HG03066 (cell line): ENCODE results near the gene RWDD2A.
"Not testable (repeated sequence)": the region's sequence is repeated elsewhere in the genome, so short reads cannot be mapped to it uniquely, and the experiment has no call there.

Experiments
- ATAC-seq: cut with Tn5 transposase; IDR thresholded peaks from one replicate; pipeline ENCODE4 v1.9.1; 2021; ENCODE audit warnings: low read depth; ENCODE audit not compliant: unreplicated experiment

Gene RWDD2A

DNA sequence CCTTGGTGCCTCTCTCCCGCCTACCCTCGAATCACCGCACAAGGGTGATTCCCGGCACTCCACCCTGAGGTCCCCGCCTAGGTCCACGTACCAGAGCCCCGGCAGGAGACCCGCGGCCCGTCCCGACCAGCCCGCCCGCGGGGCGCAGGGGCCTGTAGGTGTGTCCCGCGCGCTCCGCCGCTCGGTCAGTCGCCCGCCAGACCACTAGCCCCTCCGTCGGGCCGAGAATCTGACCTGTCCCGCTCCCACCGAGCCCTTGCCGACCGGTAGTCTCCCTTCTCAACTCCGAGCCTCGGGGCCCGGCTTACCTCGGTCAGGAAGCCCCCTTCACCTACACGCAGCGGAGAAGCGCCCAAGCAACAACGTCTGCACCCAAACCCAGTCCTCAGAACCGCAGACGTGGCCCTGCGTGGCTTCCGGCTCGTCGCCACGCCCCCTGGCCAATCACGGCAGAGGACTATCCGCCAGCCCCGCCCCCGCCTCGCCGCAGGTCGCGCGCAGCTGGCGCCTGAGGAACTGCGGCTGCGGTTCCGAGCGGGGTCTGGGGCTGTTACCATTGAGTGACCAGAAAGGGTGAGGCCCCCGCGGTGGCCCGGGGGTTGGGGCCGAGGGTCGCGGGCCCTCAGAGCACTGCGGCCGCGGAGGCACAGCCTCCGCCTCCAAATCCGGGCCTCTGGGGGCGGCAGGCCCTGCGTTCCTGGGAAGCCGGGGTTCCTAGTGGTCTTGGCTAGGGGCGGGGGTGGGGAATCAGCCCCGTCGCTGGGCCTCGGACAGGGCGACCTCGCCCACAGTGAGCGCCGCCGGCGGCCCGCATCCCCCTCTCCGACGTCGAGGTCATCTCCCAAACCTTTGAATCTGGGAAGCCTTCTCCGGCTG, at the start of gene RWDD2A, which contains the start of gene PGM3:
Gene RWDD2A (plus strand): TSS at position 487 of the 876 bp plus-strand sequence. CDS start 1,095 bp downstream, outside the sequence.
Gene PGM3 (minus strand): TSS at position 395 of the 876 bp plus-strand sequence. CDS start 2,253 bp downstream, outside the sequence.
- ATAC-seq: peak; percentile 97

DNA sequence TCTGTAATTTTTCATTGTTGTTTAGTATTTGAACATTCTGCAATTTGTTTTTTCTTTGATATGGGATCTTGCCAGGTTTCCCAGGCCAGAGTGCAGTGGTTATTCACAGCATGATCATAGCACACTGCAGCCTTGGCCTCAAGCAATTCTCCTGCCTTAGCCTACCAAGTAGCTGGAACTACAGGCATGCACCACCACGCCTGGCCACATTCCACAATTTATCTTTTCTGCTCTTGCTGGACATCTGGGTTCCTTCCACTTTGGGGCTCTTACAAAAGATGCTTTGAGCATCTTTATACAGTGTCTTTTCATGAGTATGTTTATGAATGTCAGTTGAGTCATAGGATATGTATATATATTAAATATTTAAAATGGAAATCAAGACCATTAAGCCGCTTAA, 42.0 kb upstream of the RWDD2A start:
- no peak for ATAC-seq

DNA sequence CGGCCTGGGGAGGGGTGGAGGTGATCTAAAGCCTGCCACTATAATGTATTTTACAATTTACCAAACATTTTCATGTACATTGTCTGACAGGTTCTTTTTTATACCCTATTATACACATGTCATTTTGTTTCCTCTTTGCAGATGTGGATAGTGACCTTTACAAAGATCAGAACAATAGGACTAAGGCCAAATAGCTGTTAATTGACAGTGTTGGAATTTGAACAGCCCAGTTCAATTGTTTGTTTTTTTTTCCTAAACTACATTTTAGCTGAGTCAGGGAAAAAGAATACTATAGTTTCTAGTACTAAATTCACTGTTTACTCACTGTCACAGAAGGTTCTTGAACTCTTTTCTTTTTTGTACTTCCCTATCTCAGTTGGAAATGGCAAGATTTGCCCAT, 40.2 kb upstream of the RWDD2A start:
- no peak for ATAC-seq

DNA sequence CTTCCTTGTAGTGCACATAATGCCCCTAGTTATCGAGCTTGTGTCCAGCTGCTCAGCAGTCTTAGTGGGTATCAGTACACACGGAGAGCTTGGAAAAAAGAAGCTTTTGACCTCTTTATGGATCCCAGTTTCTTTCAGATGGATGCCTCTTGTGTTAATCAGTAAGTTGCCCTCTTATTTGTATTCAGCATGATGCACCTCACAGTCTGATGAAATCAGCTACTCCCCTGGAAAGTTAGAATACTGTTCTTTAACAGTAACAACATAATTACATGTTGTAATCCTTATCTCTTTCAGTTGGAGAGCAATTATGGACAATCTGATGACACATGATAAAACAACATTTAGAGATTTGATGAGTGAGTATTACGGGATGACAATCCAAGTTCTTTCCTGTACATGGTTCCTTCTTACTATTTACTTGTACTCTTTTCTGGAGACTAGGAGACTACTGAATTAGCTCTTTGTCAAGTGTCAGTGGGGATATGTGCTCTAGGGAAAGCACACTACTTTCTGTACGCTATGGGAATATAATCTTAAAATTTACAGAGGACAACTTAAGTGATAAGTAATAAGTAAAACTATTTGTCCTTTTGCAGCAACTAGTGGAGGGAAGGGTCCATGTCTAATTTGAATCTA, 39.2 kb upstream of the RWDD2A start:
- ATAC-seq: no peak

DNA sequence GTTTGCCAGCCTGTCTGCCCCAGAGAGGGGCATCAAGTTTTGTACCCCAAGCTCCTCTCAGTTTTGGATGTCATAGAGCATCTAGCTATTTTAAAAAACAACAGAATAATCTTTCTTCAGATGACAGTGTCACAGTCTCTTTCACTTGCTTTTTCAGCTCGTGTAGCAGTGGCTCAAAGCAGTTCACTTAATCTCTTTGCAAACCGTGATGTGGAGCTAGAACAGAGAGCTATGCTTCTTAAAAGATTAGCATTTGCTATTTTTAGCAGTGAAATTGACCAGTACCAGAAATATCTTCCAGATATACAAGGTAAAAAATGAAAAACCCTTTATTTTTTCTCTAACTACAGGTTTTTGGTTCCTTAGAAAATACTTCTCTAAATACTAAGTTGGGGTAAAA, 37.4 kb upstream of the RWDD2A start:
- no peak for ATAC-seq

DNA sequence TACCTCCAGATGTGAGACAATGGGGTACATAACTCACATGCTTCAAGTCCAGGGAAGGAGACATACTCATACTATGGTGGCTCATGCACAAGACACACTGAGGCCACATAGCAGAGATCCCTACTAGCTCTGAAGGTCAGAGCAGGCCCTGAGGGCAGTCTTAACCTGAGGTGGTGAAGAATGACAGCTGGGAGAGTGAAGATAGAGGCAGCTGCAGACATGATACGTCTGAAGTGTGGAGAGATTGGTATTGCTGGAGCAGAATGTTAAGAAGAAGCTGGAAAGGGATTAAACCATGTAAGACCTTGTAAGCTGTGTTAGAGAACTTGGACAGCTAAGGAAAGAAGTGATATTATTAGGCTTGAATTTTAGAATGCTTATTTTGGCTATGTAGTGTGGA, 33.0 kb upstream of the RWDD2A start:
- no peak for ATAC-seq

DNA sequence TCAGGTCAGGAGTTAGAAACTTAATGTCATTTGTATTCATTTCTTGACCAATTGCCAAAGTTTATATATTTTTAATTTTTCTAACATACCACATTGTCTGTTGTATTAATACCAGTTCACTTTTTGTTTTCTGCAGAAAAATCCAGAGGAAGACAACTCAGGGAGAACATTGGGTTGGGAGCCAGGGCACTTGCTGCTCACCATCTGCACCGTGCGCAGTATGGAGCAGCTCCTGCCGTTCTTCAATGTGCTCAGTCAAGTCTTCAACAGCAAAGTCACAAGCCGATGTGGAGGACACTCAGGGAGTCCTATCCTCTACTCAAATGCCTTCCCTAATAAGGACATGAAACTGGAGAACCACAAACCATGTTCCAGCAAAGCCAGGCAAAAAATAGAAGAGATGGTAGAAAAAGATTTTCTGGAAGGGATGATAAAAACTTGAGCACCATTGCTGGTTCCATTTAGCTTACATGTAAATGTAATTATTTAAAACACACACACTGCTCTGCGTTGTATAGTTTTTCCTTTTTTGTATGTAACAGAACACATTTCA, 25.4 kb upstream of the RWDD2A start:
- no peak for ATAC-seq

DNA sequence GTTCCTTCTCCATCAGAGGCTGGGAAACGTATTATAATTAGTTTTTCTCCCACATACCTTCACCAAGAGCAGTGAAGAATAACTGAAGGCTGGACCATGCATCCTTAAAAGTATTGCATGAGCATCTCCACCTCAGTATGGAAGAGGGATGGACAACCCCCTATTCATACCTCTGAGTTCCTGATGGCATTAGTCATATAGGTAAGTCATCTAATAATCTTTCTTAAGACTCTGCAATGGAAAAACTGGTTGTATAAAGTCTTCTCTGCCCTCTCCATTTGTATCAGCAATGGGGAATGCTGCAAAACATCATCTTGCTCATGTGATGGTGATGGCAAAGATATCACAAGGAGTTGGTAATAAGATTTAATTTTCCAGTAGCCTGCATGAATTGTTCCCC, 24.6 kb upstream of the RWDD2A start:
- no peak for ATAC-seq

DNA sequence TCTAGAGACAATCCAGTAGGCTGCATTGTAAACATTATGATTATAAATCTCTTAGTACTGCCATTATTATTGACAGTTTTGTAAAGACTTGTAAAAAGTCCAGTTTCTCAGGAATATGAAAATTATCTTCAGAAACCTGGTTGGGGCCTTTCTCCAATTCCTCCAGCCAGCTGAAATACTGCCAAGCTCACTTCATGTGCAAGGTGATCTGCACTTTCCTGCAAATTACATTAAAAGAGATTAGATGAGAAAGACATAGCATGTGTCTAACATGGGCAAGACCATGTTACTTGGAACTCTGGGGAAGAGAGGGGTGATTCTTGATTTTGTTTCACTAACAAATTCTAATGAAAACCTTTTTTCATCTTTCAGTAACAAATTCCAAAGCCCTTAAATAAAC, 24.1 kb upstream of the RWDD2A start:
- no peak for ATAC-seq

DNA sequence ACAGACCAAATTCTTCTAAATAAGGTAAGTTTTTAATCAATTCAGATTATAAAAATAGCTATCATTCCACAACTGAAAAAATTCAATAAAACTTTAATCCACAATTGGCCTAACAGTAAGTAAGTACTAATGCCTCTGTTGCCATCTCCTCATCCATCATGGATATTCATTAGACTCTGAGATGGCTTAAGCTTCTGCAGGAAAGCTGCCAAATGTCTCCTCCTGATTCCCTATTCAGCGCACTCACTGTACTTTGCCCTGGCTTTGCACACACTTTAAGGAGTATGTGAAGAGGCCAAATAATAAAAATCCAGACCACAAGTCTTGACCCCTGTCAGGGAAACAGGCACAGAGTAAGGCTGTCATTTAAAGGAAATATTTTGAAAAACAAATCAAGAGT, 23.6 kb upstream of the RWDD2A start:
- no peak for ATAC-seq

DNA sequence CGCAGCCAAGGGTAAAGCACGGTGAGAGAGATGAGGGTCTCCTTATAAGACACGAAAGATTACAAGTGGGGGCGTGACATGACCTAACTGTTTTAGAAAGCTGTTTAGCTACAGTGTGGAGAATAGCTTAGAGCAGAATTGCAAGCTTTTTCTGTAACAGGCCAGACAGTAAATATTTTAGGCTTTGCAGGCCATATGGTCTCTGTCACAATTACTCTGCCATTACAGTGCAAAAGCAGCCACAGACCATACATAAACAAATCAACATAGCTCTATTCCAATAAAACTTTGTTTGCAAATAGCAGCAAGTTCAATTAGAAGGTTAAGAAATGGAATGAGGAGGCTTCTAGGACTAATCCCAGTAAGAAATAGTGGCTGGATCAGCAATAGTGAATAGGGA, 16.9 kb upstream of the RWDD2A start:
- no peak for ATAC-seq

DNA sequence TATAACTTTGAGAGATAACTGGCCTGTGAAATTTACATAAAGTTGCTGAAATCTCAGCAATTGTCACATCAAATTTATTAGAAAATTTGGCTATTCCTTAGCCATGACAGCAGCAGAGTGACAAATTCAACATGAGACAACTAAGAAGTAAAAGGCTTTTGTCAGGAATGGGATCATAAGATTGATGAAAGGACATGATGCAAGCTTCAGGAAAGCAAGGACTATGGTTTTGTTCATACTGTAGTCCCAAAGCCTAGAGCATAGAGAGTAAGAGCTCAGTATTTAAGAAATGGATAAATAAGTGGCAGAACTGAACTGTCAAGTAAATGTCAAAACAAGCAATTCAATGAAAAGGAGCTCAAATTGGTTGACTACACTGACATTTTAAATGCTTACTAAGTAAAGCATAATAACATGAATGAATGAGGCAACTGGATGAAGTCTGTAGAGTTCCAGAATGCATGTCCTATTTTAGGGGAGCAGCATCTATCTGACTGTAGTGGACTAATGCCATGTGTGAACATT, 12.7 kb upstream of the RWDD2A start:
- ATAC-seq: no peak

DNA sequence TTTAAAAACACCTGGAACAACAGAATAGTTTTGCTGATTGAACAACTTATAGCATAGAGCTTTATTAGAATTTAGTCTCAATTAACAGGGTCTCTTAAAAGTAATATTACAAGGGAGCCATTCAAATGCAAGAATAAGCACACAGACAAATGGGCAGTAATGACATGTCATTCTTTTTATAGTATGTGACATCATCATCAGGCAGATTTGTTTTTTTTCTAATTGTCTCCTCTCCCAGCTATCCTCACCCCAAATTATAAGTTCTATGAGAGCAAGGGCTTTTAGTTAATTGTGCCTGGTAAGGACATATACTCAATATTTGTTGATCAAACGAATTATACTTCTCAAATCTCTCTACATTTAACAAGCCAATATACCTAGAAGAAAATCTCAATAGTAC, 11.0 kb upstream of the RWDD2A start:
- ATAC-seq: no peak

DNA sequence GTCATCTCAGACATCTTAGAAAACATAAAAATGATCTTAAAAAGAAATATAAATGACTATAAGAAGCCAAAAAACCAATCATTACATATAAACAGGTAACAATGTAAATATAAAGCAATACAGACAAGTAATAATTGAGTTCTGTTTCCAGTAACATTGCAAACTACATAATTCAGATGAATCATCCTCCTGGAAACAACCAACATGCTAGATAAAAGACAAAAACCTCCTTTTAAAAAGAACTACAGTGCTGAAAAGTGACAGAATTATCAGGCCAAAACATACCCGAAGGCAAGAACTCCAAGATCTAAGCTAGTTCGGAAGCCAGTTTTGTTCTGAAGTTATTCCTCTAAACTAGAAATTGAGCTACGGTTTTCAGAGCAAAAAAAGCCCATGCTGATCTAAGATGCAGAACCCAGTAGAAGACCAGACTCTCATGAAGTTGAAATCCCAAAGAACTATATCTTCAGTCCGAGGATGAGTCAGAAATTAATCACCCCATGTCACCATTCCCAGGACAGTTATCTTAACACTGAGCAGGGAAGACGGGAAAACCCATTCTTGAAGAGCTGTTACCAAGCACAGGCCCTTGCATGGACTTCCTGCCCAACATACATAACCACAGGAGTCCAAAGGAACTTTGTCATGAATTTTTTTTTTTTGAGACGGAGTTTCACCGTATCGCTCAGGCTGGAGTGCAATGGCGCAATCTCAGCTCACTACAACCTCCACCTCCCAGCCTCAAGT, 9.9 kb upstream of the RWDD2A start:
- ATAC-seq: no peak

DNA sequence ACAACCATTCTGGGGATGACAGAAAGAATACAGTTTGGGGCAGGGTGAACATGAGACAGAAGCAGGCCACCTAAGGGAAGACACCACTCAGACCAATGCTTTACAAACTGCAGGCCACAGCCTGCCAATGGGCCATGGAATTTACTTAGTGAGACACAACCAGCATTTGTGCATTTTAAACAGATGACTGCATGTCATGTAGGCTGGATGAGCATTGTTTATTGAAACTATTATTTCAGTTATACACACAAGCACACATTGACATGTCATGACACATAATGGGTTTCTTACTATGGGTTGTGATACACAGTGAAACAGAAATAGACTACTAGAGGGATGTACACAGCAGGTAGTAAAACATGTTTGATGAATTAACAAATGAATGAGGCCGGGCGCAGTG, 8.1 kb upstream of the RWDD2A start:
- ATAC-seq: no peak

DNA sequence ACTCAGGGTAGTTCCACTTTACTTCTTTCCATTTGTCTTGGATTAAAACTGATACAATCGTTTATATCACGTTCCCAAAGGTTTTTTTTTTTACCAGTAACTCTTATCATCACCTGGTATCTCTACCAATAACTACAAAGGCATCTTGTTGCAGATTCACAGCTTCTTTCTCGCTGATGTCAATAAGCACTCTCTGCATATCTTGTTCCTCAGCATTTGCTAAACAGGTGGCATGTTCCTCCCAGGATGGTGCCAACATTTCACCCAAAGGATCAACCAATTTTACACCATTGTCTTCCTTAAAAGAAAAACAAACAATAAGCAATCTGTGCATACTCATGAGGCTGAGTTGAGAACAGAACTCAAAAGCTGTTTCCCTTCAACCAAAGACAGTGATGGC, 4.7 kb upstream of the RWDD2A start:
- no peak for ATAC-seq

DNA sequence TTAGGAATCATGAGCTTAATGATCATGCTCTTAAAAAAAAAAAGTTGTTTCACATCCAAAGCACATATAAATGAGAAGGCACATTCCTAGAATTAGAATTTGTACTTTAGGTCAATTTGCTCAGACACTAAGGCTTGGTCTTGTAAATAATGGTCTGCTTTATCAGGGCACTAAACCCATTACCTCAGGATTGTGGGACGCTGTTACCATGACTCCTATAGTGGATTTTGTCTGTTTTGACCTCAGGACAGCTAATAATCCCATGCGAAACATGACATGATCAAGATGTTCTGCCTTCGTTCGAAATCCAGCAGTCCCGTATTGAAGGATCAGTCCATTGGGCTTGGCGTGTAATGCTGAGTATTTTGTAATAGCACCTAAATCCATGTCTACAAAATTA, 2.5 kb upstream of the RWDD2A start:
- no peak for ATAC-seq

DNA sequence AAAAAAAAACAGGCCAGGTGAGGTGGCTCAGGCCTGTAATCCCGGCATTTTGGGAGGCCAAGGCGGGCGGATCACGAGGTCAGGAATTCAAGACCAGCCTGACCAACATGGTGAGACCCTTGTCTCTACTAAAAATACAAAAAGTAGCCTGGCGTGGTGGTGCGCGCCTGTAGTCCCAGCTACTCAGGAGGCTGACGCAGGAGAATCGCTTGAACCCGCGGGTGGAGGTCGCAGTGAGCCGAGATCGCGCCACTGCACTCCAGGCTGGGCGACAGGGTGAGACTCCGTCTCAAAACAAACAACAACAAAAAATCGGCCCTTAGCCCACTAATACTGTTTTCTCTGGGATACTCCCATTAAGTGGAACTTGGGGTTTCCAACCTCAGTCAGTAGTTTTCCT, 1.2 kb upstream of the RWDD2A start:
- ATAC-seq: not testable (repeated sequence)

DNA sequence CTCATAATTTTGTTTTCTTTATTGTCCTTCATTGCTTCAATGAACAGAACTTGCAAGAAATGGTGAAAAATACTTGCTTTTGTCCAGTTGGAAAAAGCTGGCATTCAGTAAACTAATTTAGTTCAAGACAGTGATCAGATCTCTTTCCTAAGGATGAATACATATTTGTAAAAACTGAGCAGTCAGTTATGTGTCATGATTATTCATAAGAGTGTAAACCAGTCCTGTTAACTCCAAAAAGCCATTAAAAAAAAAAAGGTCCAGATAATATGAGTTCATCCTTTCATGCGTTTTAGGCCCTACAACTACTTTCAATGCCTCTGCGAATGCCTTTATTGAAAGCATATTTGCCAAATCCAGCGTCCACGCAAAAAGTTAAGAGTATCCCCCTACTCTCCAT, 701 bp upstream of the RWDD2A start:
- ATAC-seq: no peak

DNA sequence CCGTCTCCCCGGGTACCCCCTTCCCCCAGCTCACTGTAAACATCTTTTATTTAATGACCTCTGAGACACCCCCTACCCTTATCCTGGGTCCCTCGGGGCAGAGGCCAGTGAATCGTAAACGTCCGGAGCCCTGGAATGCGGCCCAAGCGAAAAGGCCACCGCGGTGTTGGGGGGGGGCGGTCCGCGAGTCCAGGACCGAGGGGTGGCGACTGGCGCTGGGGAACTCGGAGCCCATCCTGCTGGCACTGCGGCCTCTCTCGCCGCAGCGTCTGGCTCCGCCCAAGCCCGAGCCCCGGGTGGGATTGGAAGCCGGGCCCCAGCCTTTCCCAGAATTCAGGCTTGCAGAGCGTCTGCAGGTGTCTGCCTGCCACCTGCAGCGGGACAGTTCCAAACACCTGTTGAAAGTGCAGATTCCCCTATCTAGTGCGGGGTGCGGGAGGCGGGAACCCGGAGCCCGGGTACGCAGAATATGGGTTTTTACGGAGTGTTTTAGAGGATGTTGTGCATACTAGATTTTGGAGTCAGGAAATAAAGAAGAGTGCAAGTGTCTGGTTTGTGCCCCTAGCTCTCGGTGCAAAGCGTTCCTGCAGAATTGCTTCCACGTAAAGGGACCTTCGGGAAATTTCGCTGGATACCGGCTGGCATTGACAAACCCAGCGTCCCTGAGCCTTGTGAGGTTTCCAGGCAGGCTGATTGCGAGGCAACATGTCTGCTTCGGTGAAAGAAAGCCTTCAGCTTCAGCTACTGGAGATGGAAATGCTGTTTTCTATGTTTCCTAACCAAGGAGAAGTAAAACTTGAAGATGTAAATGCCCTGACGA, 800 bp downstream of the RWDD2A start:
- peak; percentile 24 for ATAC-seq
